HepG2 (cell line): ENCODE measurements around the gene PCOLCE2. TPM values are rescaled to one million over a fixed set of nuclear protein-coding genes. Genes with fewer than 3 reads are reported as not detected.

Source experiments
- ATF7-NPFF ChIP-seq: sonication (generic); formaldehyde crosslinking; IDR thresholded peaks from 2 replicates; pipeline ENCODE4 v1.8.1; 2023; ENCODE audit warnings: mild to moderate bottlenecking, low read depth, missing genetic modification reagents, moderate library complexity
- CTCF ChIP-seq: sonication (generic); formaldehyde crosslinking; IDR thresholded peaks from 2 replicates; pipeline ENCODE4 v1.5.0; 2020; ENCODE audit warnings: mild to moderate bottlenecking, missing genetic modification reagents, moderate library complexity
- FOSL2 ChIP-seq: sonication (generic); formaldehyde crosslinking; IDR thresholded peaks from 2 replicates; pipeline ENCODE4 v1.4.0; 2020; ENCODE audit warnings: missing genetic modification reagents
- HNF4G ChIP-seq, 2 experiments: sonication (generic) in 1 of 2; formaldehyde crosslinking in 1 of 2; IDR thresholded peaks; 2 replicates each; pipeline versions ENCODE4 v1.4.0 to v1.6.1; 2011 to 2020; ENCODE audit warnings: borderline replicate concordance in 2 of 2, low read depth in 2 of 2, mild to moderate bottlenecking in 2 of 2, low read length in 1 of 2, missing genetic modification reagents in 1 of 2, moderate library complexity in 1 of 2
- MIER3 ChIP-seq: IDR thresholded peaks from 2 replicates; pipeline ENCODE4 v1.6.1; 2016; ENCODE audit warnings: missing compliant biosample characterization, borderline replicate concordance
- MLX ChIP-seq: IDR thresholded peaks from 2 replicates; pipeline ENCODE4 v1.6.1; 2016
- NCOA2 ChIP-seq: sonication (generic); formaldehyde crosslinking; IDR thresholded peaks from 2 replicates; pipeline ENCODE4 v1.8.0; 2022; ENCODE audit warnings: inconsistent platforms
- NPAS2 ChIP-seq: sonication (generic); formaldehyde crosslinking; IDR thresholded peaks from 2 replicates; pipeline ENCODE4 v1.8.0; 2022; ENCODE audit warnings: mild to moderate bottlenecking, missing genetic modification reagents, borderline replicate concordance
- RXRB ChIP-seq: IDR thresholded peaks from 2 replicates; pipeline ENCODE4 v1.6.1; 2016; ENCODE audit warnings: borderline replicate concordance, missing genetic modification reagents, missing compliant biosample characterization
- SMC3 ChIP-seq: IDR thresholded peaks from 2 replicates; pipeline ENCODE4 v1.6.1; 2011; ENCODE audit warnings: low read length, improper control_type of control experiment
- ZBTB2 ChIP-seq: sonication (generic); formaldehyde crosslinking; IDR thresholded peaks from 2 replicates; pipeline ENCODE4 v1.8.0; 2022; ENCODE audit warnings: low read depth, missing genetic modification reagents
- ZFP41 ChIP-seq: sonication (generic); formaldehyde crosslinking; IDR thresholded peaks from 2 replicates; pipeline ENCODE4 v1.4.0; 2020; ENCODE audit warnings: mild to moderate bottlenecking, missing genetic modification reagents, borderline replicate concordance
- ZKSCAN5 ChIP-seq: sonication (generic); formaldehyde crosslinking; IDR thresholded peaks from 2 replicates; pipeline ENCODE4 v1.5.1; 2020; ENCODE audit warnings: mild to moderate bottlenecking, missing genetic modification reagents
- ZNF552 ChIP-seq: sonication (generic); formaldehyde crosslinking; IDR thresholded peaks from 2 replicates; pipeline ENCODE4 v1.9.0; 2022; ENCODE audit warnings: missing genetic modification reagents, mild to moderate bottlenecking, borderline replicate concordance
- ZNF557 ChIP-seq: sonication (generic); formaldehyde crosslinking; IDR thresholded peaks from 2 replicates; pipeline ENCODE4 v1.4.0; 2020; ENCODE audit warnings: missing genetic modification reagents
- ZNF652 ChIP-seq: IDR thresholded peaks from 2 replicates; pipeline ENCODE4 v1.6.1; 2016; ENCODE audit warnings: low read depth, borderline replicate concordance
- ZNF839 ChIP-seq: sonication (generic); formaldehyde crosslinking; IDR thresholded peaks from 2 replicates; pipeline ENCODE4 v1.4.0; 2020; ENCODE audit warnings: missing genetic modification reagents, mild to moderate bottlenecking, borderline replicate concordance
- polyA plus RNA-seq, 8 experiments: library from polyadenylated mRNA; depleted of rRNA in 3 of 8; stranded (reverse) in 7 of 8; unstranded in 1 of 8; fragments of >200 nt; fragmentation: Illumina TruSeq in 4 of 8; extraction: Trizol in 4 of 8; gene quantifications; 2 replicates each; pipeline versions ENCODE4 v1.2.1 to v1.2.3, GENCODE V29; 2011 to 2016; ENCODE audit warnings: low read depth in 4 of 8, missing spikeins in 1 of 8, mixed read lengths in 1 of 8; ENCODE audit not compliant: insufficient read depth in 1 of 8
- total RNA-seq, 5 experiments: library from RNA; depleted of rRNA; stranded (reverse); fragments of >200 nt; fragmentation: Illumina TruSeq; extraction: Trizol; gene quantifications; 2 replicates each; pipeline ENCODE4 v1.2.3, GENCODE V29; 2016; ENCODE audit warnings: low read depth in 1 of 5
- TF ChIP-seq, protein P1 (sequence below): sonication (generic); formaldehyde crosslinking; conservative IDR thresholded peaks from 2 replicates; pipeline ENCODE4 v1.4.0; 2020; ENCODE audit warnings: missing genetic modification reagents
- TF ChIP-seq, protein P2 (sequence below): sonication (generic); formaldehyde crosslinking; conservative IDR thresholded peaks from 2 replicates; pipeline ENCODE4 v1.4.0; 2020; ENCODE audit warnings: missing genetic modification reagents
- TF ChIP-seq, protein P3 (sequence below): sonication (generic); formaldehyde crosslinking; IDR thresholded peaks from 2 replicates; pipeline ENCODE4 v1.4.0; 2020; ENCODE audit warnings: missing genetic modification reagents

The PCOLCE2 gene
- total and polyA plus RNA-seq, 2 of the 13 experiments (the other 11 are each of a cell fraction or from before 2014, with no cell fraction given): 0.71 to 2.0 TPM

DNA sequence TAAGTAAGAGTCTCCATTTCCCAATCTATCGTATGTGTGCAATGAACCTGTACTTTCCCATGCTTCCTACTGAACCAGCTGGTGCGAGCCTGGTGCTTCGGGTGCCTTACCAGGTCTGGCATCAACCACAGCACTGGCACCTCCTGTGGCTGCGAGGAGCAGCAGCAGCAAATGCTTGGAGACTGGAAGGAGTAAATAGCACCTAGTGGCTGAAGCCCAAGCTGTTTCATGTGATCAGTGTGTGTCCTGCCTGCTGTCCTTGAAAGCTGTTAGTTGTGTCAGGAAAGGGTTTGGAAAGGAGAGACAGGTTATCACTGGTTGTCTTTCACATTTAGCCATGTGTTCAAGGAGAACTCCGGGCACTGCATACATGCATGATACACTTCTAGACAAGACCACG, 31.8 kb downstream of the PCOLCE2 start (continued):
- TF ChIP-seq HNF4G (IDR thresholded peaks at IDR 0.05; ENCODE audit: borderline replicate concordance, low read depth, low read length): no peak
- no peak for TF ChIP-seq HNF4G (CRISPR knock-in tag; IDR thresholded peaks at IDR 0.05; ENCODE audit: borderline replicate concordance, low read depth)
- peak; percentile 98 for TF ChIP-seq MLX (CRISPR knock-in tag)
- peak; percentile 33; the same call in 1 of the 2 replicates for TF ChIP-seq FOSL2 (CRISPR knock-in tag)
- TF ChIP-seq NPAS2 (CRISPR knock-in tag): no peak
- TF ChIP-seq, protein P1, sequence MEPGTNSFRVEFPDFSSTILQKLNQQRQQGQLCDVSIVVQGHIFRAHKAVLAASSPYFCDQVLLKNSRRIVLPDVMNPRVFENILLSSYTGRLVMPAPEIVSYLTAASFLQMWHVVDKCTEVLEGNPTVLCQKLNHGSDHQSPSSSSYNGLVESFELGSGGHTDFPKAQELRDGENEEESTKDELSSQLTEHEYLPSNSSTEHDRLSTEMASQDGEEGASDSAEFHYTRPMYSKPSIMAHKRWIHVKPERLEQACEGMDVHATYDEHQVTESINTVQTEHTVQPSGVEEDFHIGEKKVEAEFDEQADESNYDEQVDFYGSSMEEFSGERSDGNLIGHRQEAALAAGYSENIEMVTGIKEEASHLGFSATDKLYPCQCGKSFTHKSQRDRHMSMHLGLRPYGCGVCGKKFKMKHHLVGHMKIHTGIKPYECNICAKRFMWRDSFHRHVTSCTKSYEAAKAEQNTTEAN: peak; percentile 71; the same call in 1 of the 2 replicates
- TF ChIP-seq ZBTB2 (CRISPR knock-in tag): no peak
- TF ChIP-seq, protein P2, sequence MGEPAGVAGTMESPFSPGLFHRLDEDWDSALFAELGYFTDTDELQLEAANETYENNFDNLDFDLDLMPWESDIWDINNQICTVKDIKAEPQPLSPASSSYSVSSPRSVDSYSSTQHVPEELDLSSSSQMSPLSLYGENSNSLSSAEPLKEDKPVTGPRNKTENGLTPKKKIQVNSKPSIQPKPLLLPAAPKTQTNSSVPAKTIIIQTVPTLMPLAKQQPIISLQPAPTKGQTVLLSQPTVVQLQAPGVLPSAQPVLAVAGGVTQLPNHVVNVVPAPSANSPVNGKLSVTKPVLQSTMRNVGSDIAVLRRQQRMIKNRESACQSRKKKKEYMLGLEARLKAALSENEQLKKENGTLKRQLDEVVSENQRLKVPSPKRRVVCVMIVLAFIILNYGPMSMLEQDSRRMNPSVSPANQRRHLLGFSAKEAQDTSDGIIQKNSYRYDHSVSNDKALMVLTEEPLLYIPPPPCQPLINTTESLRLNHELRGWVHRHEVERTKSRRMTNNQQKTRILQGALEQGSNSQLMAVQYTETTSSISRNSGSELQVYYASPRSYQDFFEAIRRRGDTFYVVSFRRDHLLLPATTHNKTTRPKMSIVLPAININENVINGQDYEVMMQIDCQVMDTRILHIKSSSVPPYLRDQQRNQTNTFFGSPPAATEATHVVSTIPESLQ (CRISPR knock-in tag): no peak
- peak; percentile 23; the same call in 1 of the 2 replicates for TF ChIP-seq ZNF652 (CRISPR knock-in tag)
- TF ChIP-seq ZFP41: no peak
- no peak for TF ChIP-seq ZNF839 (CRISPR knock-in tag)
- no peak for TF ChIP-seq ZNF552 (CRISPR knock-in tag)
- TF ChIP-seq SMC3: peak; percentile 61; the same call in 1 of the 2 replicates
- TF ChIP-seq, protein P3, sequence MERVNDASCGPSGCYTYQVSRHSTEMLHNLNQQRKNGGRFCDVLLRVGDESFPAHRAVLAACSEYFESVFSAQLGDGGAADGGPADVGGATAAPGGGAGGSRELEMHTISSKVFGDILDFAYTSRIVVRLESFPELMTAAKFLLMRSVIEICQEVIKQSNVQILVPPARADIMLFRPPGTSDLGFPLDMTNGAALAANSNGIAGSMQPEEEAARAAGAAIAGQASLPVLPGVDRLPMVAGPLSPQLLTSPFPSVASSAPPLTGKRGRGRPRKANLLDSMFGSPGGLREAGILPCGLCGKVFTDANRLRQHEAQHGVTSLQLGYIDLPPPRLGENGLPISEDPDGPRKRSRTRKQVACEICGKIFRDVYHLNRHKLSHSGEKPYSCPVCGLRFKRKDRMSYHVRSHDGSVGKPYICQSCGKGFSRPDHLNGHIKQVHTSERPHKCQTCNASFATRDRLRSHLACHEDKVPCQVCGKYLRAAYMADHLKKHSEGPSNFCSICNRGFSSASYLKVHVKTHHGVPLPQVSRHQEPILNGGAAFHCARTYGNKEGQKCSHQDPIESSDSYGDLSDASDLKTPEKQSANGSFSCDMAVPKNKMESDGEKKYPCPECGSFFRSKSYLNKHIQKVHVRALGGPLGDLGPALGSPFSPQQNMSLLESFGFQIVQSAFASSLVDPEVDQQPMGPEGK: no peak
- no peak for TF ChIP-seq ZNF557 (CRISPR knock-in tag)
- peak; percentile 67 for TF ChIP-seq CTCF (CRISPR knock-in tag)
- TF ChIP-seq RXRB (CRISPR knock-in tag): peak; percentile 45; the same call in 1 of the 2 replicates
- TF ChIP-seq ATF7-NPFF (CRISPR knock-in tag): no peak
- TF ChIP-seq ZKSCAN5 (CRISPR knock-in tag): no peak
- TF ChIP-seq MIER3 (CRISPR knock-in tag): 0 out of 2 replicates have a peak, but pooled peaks have one; percentile 48
- no peak for TF ChIP-seq NCOA2
